Measurements from ENCODE around the gene FBF1.

Gene FBF1

DNA sequence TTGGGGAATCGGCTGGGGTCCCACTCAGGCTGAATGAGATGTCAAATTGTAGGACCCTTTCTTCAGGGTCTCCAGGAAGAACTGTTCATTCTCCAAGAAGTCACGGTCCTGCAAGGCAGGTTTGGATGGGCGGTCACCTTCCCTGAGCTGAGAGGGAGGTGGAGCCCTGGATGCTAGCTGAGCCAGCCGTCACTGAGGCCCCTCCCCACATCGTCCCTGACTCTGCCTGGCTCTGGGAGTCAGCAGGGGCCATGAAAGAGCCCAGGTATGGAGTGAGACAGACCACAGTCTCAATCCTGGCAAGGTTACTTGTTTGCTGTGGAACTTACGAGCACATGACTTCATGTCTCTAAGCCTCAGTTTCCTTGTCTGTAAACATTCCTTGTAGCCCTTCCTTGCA is 30.1 kb downstream of the FBF1 start:
- DNase-seq = no peak

GRCh38 chr17:75909812-75910274 is 31.0 kb downstream of the FBF1 start:
- DNase-seq = no peak

- DNase-seq = no peak
Observed at GRCh38 chr17:75909051-75909811, 31.6 kb downstream of the FBF1 start.

DNA sequence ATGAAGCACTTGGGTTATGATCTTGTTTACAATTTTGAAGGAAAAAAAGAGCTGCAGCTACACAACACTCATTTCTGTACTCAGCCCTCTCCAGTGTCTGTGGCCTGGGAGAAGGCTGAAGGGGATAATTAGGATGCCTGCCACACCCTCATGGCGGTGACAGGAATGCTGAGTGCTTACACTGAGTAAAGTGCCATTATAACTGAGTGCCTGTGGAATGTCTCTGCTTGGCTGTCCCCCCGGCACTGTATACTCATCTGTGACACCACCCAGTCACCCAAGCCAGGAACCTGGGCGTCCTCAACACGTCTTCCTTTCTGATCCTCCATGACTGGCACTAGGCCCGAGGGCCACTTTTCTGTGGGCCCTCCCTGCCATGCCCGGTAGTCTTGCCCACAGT is 32.6 kb downstream of the FBF1 start:
- no peak for DNase-seq

DNA sequence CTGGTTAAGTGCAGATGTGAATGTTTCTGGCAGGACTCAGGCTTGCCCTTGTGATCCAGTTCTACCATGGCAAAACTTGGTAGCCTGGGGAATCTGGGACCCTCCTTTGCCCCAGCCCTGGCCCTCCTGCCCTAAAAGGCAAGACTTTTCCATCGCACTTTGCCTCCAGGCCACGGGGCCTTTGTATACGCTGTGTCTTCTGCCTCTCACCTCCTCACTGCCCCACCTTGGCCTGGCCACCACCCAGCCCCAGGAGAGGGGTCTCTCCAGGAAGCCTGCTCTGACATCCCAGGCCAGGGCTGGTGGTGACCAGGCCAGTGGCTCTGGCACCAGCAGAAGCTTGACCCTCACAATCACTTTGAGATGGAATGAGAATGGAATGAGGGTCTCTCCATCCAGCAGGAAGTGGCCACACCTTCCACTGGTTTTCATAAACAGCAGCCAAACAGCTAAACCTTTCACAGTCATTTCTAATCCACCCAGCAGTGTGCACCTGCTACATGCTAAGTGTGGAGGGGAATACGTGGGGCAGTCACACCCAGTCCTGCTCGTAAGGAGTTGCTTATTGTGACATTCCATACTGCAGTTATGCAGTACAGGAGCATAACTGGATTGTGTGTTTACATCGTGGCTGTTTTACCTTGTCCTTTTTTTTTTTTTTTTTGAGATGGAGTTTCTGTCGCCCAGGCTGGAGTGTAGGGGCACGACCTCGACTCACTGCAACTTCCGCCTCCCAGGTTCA is 34.5 kb downstream of the FBF1 start:
- no peak for DNase-seq

DNA sequence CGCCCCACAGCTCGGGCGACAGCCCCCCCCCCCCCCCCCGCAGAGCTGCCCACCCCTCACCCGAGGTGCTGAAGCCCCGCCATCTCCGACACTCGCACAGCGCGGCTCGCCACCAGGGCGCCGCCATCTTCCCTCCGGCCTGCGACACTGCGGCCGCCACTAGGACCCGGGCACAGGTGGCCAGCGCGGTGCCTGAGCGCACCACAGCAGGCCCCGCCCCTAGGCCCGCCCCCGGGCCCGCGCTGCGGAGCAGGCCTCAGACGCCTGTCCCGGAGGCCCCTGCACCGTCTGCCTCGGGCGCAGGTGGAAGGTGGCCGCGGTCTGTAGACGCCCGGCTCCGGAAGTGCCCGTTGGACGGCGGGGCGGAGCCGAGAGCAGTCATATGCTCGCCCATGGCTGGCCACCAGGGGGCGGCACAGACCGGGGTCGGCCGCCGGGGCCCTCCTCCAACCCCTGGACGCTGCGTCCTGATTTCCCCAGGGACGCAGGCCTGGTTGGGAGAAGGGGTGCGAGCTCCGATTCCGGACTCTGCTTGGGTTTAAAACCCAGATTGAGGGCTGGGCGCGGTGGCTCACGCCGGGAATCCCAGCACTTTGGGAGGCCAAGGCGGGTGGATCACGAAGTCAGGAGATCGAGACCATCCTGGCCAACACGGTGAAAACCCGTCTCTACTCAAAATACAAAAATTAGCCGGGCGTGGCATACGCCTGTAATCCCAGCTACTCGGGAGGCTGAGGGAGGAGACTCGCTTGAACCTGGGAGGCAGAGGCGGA is 35.9 kb downstream of the FBF1 start, which contains the start of gene MRPL38:
Gene MRPL38, minus strand, starts transcription at position 136 of the 773 bp plus-strand sequence. Its CDS starts 9 bp downstream, at position 127.
- DNase-seq = peak; percentile 82

DNA sequence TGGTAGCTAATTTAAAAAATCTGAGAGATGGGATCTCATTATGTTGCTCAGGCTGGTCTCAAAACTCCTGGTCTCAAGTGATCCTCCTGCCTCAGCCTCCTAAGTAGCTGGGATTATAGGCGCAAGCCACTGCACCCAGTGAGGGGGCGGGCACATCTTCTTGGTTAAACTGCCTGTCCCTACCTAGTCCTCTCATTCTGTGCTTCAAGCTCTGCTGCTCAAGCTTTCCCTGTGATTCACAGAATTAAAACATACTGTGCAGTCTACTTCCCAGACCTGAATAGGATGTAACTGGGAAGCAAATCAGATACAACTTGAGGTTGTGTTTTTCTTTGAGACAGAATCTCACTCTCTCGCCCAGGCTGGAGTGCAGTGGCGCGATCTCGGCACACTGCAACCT is 38.4 kb downstream of the FBF1 start:
- DNase-seq = no peak

- no peak for DNase-seq
Observed at GRCh38 chr17:75901727-75902126, 39.1 kb downstream of the FBF1 start.

DNA sequence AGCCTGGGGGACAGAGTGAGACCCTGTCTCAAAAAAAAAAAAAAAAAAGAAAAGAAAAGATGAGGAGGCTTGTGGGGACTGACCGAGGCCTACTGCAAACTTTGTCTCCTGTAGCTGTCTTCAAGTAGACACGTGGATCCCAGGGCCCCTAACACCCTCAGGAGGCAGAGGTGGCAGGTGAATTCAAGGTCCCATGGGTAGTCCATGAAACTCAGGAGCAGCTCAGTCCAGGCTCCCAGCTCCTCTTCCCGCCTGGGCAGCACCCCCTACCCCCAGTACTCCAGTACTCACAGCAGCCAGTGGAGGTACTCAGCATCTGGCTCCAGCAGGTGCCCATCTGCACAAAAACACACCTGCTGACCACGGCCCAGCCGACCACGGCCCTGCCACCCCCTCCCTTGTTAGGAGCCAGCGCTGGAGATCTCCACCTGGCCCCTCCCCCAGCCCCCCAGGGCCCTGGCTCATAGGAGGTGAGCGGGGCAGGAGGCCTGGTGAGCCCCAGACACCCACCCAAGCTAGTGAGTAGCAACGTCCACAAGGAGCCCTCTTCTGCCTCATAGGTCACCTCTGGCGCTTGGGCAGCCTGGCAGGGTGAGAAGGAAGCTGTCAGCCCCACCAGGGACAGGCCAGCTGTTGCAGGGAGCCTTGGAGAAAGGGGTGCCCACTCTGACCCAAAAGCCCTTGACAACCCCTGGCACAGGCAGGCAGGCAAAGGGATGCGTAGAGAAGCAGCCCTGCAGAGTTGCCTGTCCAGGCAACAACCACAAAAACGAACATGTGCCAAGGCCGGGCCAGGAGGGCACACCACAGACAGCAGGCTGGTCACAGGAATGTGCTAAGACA is 39.9 kb downstream of the FBF1 start:
- DNase-seq = no peak

- no peak for DNase-seq
Observed at GRCh38 chr17:75899767-75900468, 40.9 kb downstream of the FBF1 start.

DNA sequence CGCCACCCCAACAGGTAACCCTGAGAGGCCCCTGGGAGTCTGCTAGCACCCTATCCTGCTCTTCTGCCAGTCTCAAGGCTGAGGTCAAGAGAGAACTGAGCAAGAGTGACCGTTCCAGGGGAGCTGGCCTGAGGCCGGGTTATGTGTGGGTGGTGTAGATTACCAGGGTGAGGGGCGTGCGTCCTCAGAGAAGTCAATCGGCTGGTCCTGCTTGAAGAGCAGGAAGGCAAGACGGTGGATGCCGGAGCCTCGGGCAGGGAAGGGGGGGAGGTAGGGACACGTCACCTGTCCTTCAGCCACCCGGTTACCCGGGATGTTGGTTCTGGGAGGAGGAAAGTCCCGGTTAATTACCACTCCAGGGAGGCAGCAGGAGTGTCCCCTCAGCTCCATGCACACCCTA is 41.5 kb downstream of the FBF1 start:
- DNase-seq = no peak

DNA sequence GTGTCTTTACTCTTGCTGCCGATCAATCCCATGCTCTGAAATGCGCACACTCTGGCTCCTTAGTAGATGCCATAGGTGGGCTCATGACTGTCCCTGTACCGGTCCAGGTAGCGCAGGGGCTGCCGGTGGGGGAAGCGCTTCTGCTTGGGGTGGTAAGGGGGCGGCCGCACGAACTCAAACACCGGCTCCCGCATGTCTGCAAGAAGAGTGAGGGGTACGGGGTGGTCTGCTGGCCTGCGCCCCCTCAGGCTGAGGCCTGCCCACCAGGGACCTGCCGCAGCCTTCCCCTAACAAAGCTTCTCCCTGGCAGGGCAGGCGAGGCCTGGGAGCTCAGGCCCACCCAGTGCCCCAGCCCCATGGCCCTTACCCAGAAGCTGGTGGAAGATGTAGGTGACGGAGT is 42.1 kb downstream of the FBF1 start:
- DNase-seq = no peak

- no peak for DNase-seq
Observed at GRCh38 chr17:75898065-75898464, 42.8 kb downstream of the FBF1 start.

DNA sequence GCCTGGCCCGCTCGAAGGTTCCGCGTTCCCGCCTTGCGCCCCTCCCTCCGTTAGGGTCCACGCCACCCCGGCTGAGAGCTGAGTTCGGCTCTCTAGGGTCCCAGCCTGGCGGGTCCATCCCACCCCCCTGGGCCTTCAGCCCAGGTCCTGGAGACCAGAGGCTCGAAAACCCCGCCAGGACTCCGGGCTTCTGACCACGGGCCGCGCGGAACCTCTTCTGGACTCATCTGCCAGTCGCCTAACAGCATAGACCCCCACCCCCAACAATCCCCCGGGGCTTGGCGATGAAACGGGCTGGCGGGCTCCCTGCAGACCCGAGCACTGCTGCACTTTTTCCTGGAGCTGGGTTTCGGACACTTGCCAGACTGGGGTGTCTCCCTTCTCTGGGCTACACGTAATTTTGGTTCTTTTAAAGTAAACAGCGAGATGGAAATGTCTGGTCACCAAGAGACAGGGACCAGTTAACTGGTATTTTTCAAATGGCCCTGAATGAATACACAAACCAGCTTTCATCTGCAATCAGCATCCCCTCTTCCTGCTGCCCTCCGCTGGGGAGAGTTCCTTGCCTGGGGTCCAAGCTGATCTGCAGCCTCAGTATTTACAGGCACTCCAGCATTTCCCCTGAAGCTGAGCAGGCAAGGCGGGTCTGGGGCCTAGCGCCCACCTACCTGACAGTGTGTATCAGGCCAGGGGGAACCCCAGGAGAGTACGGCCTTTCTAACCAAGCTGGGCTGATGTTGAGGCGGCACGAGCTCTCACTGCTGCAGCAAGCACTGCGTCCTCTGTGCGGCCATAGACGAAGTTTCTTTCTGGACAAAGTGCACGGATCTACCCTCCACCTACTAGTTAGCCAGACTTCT is 43.5 kb downstream of the FBF1 start:
- no peak for DNase-seq

DNA sequence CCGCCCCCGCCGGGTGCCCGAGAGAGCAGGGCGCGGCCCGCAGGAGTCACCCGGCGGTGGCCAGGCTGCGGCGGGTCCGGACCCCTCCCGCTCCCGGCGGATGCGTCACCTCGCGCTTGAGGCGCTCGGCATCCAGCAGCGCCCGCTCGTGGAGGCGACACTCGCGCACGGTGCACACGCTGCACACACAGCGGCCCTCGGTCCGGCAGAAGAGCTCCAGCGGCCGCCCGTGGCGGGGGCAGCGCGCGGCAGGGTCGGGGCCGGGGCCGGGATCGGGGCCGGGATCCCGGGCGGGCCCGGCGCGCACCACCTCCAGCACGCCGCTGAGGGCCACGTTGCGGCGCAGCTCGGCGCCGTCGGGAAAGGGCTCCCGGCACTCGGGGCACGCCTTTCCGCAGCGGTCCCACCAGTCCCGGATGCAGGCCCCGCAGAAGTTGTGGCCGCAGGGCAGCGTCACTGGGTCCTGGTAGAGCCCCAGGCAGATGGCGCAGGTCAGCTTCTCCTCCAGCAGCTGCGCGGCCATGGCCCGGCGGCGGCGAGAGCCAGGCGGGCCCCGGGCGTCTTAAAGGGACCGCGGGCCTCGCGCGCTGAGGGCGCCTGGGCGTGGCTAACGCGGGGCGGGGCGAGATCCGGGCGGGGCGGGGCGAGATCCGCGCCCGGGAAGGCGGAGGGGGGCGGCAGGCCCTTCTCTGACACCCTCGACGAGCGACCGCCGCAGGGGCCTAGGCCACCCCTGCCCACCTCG is 44.3 kb downstream of the FBF1 start, which contains the start of gene TRIM65:
Gene TRIM65, minus strand, starts transcription at position 537 of the 745 bp plus-strand sequence. Its CDS starts 14 bp downstream, at position 523.
- DNase-seq = peak; percentile 31

DNA sequence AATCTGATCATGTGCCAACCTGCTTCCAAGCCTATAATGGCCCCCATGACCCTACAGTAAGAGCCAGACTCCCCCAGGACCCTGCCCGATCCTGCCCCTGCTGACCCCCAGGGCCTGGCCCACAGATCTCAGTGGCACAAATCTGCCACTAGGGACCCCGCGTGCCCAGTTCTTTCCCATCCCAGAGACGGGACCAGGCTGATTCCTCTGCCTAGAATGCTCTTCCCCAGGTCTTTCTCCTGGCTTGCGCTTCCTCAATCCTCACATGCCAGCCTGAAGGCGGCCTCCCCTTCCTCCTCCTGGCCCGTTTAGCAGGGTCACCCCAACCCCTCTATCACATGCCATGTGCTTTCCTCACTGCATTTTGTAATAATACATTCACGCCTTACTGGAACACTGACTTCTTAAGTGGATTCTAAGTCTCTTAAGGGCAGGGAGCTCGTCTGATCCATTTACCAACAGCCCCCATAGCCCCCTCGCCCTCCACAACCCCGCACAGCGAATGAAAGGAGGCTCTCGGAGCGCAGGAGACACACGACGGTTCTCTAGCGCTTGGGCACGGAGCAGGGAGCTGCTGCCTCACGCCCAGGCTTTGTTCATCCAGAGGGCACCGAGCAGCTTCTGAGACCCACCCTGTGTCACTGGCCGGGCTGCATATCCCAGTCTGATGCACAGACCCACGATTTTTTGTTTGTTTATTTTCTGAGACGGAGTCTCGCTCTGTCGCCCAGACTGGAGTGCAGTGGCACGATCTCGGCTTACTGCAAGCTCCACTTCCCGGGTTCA is 45.3 kb downstream of the FBF1 start:
- DNase-seq = no peak

GRCh38 chr17:75894049-75894733 is 46.7 kb downstream of the FBF1 start:
- DNase-seq = no peak

DNA sequence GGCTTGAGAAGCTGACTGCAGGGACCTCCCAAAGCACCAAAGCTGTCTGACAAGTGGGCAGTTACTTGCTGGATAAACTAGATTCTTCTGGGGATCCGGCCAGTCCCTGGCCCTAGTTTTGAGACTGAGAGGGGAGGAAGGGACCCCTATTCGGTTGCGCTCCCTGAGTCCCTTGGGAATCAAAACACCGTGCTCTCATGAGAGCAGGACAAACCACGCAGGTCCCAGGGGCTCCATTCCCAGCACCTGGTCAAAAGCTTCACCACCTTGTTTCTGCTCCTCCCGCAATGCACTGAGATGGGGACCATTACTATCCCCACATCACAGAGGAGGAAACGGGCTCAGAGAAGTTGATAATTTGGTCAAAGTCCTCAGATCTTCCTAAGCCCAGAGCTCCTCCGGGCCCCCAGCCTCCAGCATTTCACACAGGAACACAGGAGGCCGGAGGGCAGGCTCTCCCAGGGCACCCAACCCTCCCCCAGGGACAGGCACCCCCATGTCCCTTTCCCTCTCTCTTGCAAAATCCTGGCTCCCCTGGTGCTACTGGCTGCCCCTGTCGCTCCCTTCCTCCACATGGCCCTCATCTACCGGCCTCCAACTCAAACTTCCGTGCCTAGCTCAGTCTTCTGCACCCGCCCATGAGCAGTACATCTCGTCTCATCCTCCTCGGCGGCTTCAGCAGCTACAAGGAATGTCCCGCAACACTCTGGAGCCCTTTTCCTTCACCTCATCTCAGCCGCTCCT is 47.4 kb downstream of the FBF1 start:
- DNase-seq = no peak
